Neural progenitor cell (in vitro differentiated cells): Measurements from ENCODE around the gene CCNL1. TPM values are rescaled to one million over a fixed set of nuclear protein-coding genes. Genes with fewer than 3 reads are reported as not detected.

Source experiments
- DNase-seq: peaks from one replicate; pipeline ENCODE4 v3.0.0-alpha.2; 2016; ENCODE audit warnings: low spot score
- H2AFZ ChIP-seq: fragments of 200-600 bp; sonication (generic); replicated peaks from 2 replicates; pipeline ENCODE4 v1.6.1; 2016; ENCODE audit warnings: antibody characterized with exemption
- H3F3A ChIP-seq: fragments of 200-600 bp; sonication (generic); 2 replicates; pipeline ENCODE4 v1.6.1; 2016; ENCODE audit warnings: antibody characterized with exemption, low read depth
- H3K27ac ChIP-seq: fragments of 200-600 bp; sonication (generic); 2 replicates; pipeline ENCODE4 v1.5.1; 2016; ENCODE audit warnings: mild to moderate bottlenecking
- H3K27me3 ChIP-seq: fragments of 200-600 bp; sonication (generic); 2 replicates; pipeline ENCODE4 v1.6.1; 2016; ENCODE audit warnings: mild to moderate bottlenecking, moderate library complexity
- H3K36me3 ChIP-seq: fragments of 200-600 bp; sonication (generic); 2 replicates; pipeline ENCODE4 v1.5.1; 2016
- H3K4me1 ChIP-seq: fragments of 200-600 bp; sonication (generic); 2 replicates; pipeline ENCODE4 v1.6.1; 2016; ENCODE audit warnings: mixed run types
- H3K4me2 ChIP-seq: fragments of 200-600 bp; sonication (generic); 2 replicates; pipeline ENCODE4 v1.6.1; 2016
- H3K4me3 ChIP-seq: fragments of 200-600 bp; sonication (generic); 2 replicates; pipeline ENCODE4 v1.5.1; 2016
- H3K79me2 ChIP-seq: fragments of 200-600 bp; sonication (generic); 2 replicates; pipeline ENCODE4 v1.6.1; 2016; ENCODE audit warnings: low read depth
- H3K9ac ChIP-seq: fragments of 200-600 bp; sonication (generic); 2 replicates; pipeline ENCODE4 v1.6.1; 2016
- H3K9me3 ChIP-seq: fragments of 200-600 bp; sonication (generic); 2 replicates; pipeline ENCODE4 v1.5.1; 2016; ENCODE audit warnings: low read depth
- H4K20me1 ChIP-seq: fragments of 200-600 bp; sonication (generic); 2 replicates; pipeline ENCODE4 v1.6.1; 2016; ENCODE audit warnings: low read depth
- H3K27ac Mint-ChIP-seq: 3 replicates; pipeline ENCODE4 v1.8.0; 2021; ENCODE audit warnings: mixed read lengths
- H3K27me3 Mint-ChIP-seq: 2 replicates; pipeline ENCODE4 v1.8.0; 2022; ENCODE audit warnings: low read depth, mild to moderate bottlenecking, inconsistent platforms, moderate library complexity, mixed read lengths; ENCODE audit not compliant: insufficient read depth
- H3K36me3 Mint-ChIP-seq: 3 replicates; pipeline ENCODE4 v1.8.0; 2021; ENCODE audit warnings: mixed read lengths
- H3K4me1 Mint-ChIP-seq: 3 replicates; pipeline ENCODE4 v1.8.0; 2021; ENCODE audit warnings: mixed read lengths
- H3K4me3 Mint-ChIP-seq: 3 replicates; pipeline ENCODE4 v1.8.0; 2021; ENCODE audit warnings: mild to moderate bottlenecking, moderate library complexity, mixed read lengths
- H3K9me3 Mint-ChIP-seq: 3 replicates; pipeline ENCODE4 v1.8.0; 2020; ENCODE audit warnings: mixed read lengths
- CTCF ChIP-seq: fragments of 200-600 bp; sonication (generic); IDR thresholded peaks from 2 replicates; pipeline ENCODE4 v1.5.1; 2017; ENCODE audit warnings: antibody characterized with exemption, mild to moderate bottlenecking
- EZH2 ChIP-seq: fragments of 200-600 bp; sonication (generic); IDR thresholded peaks from 2 replicates; pipeline ENCODE4 v1.6.1; 2017; ENCODE audit warnings: antibody characterized with exemption, mild to moderate bottlenecking, moderate library complexity
- EZH2phosphoT487 ChIP-seq: fragments of 200-600 bp; sonication (generic); IDR thresholded peaks from 2 replicates; pipeline ENCODE4 v1.6.1; 2017; ENCODE audit warnings: antibody characterized with exemption
- total RNA-seq: library from RNA; depleted of rRNA; stranded (reverse); fragments of >200 nt; gene quantifications from 2 replicates; pipeline ENCODE4 v1.2.3, GENCODE V29; 2015; ENCODE audit warnings: low replicate concordance

Gene CCNL1
- total RNA-seq, 1 donor from 2014 or later: 214 TPM

DNA sequence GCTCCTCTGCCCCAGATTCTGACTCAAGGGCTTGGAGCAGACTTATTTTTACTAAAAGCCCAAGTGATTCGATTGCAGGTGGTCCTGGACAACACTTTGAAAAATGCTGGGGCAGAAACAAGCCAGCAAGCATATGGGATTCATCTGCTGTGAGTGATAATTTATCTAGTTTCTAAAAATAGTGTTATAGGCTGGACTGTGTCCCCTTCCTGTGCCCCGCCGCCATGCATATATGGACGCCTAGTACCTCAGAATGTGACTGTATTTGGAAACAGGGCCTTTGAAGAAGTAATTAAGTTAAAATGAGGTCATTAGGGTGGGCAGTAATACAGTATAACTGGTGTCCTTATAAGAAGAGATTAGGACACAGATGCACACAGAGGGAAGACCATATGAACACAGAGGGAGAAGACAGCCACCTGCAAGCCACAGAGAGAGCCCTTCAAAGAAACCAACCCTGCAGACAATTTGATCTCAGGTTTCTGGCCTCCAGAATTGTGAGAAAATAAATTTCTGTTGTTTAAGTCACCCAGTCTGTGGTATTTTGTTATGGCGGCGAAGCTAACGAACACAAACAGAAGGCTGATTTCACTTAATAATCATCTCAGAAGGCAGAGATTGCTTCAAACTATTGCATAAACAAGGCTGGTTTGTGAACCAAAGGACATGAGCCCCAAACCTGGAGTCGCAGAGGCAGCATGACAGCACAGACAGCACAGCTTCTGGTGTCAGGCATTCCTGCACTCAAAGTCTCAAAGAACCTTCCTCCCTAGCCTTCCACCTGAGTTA is 59.1 kb downstream of the CCNL1 start:
- Mint-ChIP-seq H3K27ac (no peak overlapping the region), H3K4me1 (peaks cover 27% of the 10 kb centered on the region), H3K27me3 (peaks cover 3% of the 10 kb centered on the region), H3K9me3 (no peaks in the 10 kb centered on the region), H3K36me3 (no peaks in the 10 kb centered on the region), H3K4me3 (no peak overlapping the region)
- no peak overlapping the region for H3K9ac ChIP-seq
- H3K79me2 ChIP-seq: no peaks in the 10 kb centered on the region
- H3K27me3 ChIP-seq: no peaks in the 10 kb centered on the region
- no peaks in the 10 kb centered on the region for H3F3A ChIP-seq
- no peak overlapping the region for H3K27ac ChIP-seq
- H3K9me3 ChIP-seq: no peaks in the 10 kb centered on the region
- no peaks in the 10 kb centered on the region for H4K20me1 ChIP-seq
- H3K4me1 ChIP-seq: peaks cover 9% of the 10 kb centered on the region
- H2AFZ ChIP-seq: no peak overlapping the region
- H3K36me3 ChIP-seq: no peaks in the 10 kb centered on the region
- TF ChIP-seq EZH2phosphoT487 (no peak), CTCF (no peak), EZH2 (no peak)
- DNase-seq: no peak
- no peak overlapping the region for H3K4me2 ChIP-seq
- H3K4me3 ChIP-seq: no peak overlapping the region

DNA sequence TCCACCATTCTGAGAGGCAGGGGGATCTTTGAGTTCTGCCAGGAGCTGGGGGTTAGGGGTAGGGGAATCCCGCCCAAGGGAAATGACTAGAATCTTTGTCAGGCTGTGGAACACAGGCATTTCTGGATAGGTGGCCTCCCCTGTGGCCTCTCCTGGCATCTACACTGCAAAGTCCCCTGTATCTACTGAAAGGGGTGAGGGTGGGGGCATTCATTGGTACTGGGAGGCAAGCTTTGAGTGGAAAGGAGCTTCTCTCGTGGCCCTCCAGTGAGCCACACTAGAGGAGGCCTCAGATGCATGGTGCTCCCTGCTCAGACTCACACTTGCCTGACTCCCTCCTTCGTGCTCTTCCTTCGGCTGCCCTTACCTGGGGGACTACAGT is 59.9 kb downstream of the CCNL1 start:
- TF ChIP-seq EZH2 (no peak), EZH2phosphoT487 (no peak), CTCF (no peak)
- H3K27ac Mint-ChIP-seq: peak overlapping the region; percentile 42

GRCh38 chr3:157099326-157100095 is 60.4 kb downstream of the CCNL1 start:
- Histone ChIP-seq H2AFZ (no peak overlapping the region), H3K36me3 (no peaks in the 10 kb centered on the region), H4K20me1 (no peaks in the 10 kb centered on the region), H3K9me3 (no peaks in the 10 kb centered on the region), H3F3A (no peaks in the 10 kb centered on the region), H3K4me3 (no peak overlapping the region), H3K27ac (no peak overlapping the region), H3K4me1 (no peaks in the 10 kb centered on the region), H3K27me3 (no peaks in the 10 kb centered on the region), H3K79me2 (no peaks in the 10 kb centered on the region), H3K4me2 (no peak overlapping the region), H3K9ac (no peak overlapping the region)
- DNase-seq: no peak
- peak overlapping the region; percentile 42 for H3K27ac Mint-ChIP-seq
- H3K36me3 Mint-ChIP-seq: no peaks in the 10 kb centered on the region
- peaks cover 4% of the 10 kb centered on the region for H3K27me3 Mint-ChIP-seq
- H3K9me3 Mint-ChIP-seq: no peaks in the 10 kb centered on the region
- TF ChIP-seq CTCF (no peak), EZH2phosphoT487 (no peak), EZH2 (no peak)
- peaks cover 14% of the 10 kb centered on the region for H3K4me1 Mint-ChIP-seq
- no peak overlapping the region for H3K4me3 Mint-ChIP-seq

More for the DNA sequence above, 59.9 kb downstream of the CCNL1 start:
- Histone ChIP-seq H3K4me3 (no peak overlapping the region), H3F3A (no peaks in the 10 kb centered on the region), H3K9me3 (no peaks in the 10 kb centered on the region), H3K9ac (no peak overlapping the region), H3K27ac (no peak overlapping the region), H4K20me1 (no peaks in the 10 kb centered on the region), H3K79me2 (no peaks in the 10 kb centered on the region), H3K27me3 (no peaks in the 10 kb centered on the region), H2AFZ (no peak overlapping the region), H3K4me1 (peaks cover 3% of the 10 kb centered on the region), H3K4me2 (no peak overlapping the region), H3K36me3 (no peaks in the 10 kb centered on the region)
- DNase-seq: no peak
- no peak overlapping the region for H3K4me3 Mint-ChIP-seq
- H3K27me3 Mint-ChIP-seq: peaks cover 3% of the 10 kb centered on the region
- no peaks in the 10 kb centered on the region for H3K9me3 Mint-ChIP-seq
- H3K36me3 Mint-ChIP-seq: no peaks in the 10 kb centered on the region
- H3K4me1 Mint-ChIP-seq: peaks cover 20% of the 10 kb centered on the region
